ENCODE measurements around the gene GK.

DNA sequence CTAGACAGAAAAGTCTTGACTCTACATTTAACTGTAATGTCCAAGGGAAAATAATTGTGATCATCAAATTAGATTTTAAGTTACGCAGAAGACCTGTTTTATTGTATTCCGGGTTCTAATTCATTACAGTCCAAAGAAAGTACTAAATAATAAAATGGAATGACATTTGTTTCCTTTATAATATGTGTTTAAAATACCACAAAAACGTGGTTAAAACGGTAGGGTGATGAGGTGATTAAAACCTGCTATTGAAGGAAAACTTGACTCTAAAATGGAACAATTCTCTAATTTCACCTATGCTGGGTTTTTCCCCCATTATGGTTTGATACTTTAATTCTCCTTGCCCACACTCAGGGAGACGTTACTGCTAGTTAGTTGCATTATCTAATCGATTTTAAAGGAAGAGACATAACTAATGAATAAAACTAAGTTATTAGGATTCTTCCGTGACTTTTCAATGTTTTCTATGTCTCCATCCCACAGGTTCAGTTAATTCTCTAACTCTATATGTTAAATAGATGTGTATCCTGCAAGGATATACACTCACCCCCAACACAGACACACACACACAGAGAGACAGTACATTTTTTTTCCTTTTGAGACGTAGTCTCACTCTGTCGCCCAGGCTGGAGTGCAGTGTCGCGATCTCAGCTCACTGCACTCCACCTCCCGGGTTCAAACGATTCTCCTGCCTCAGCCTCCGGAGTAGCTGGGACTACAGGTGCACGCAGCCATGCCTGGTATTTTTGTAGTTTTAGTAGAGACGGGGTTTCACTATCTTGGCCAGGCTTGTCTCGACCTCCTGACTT lies 80.8 kb downstream of the GK start:
- no peak for TF ChIP-seq POLR2AphosphoS5 (IDR thresholded peaks at IDR 0.05)
- no peak for TF ChIP-seq CTCF (IDR thresholded peaks at IDR 0.05)
- no peak for TF ChIP-seq POLR2A (IDR thresholded peaks at IDR 0.05)
- TF ChIP-seq EP300 (IDR thresholded peaks at IDR 0.05), result no peak
